A673 (cell line): Measurements from ENCODE around the gene DBF4.

Source experiments
- CTCF ChIP-seq: fragments of 300-800, 200-600 bp; sonication (generic); conservative IDR thresholded peaks from 2 replicates; pipeline ENCODE4 v1.5.1; 2017; ENCODE audit warnings: low read depth, mild to moderate bottlenecking, antibody characterized with exemption, low read length, moderate library complexity, mixed read lengths
- EZH2 ChIP-seq: fragments of 200-600 bp; sonication (generic); IDR thresholded peaks from 2 replicates; pipeline ENCODE4 v1.6.1; 2017; ENCODE audit warnings: borderline replicate concordance, low read depth, mild to moderate bottlenecking, mixed read lengths, antibody characterized with exemption, low read length; ENCODE audit not compliant: poor library complexity, severe bottlenecking

GRCh38 chr7:87878208-87878735 is 2.0 kb downstream of the DBF4 start:
- no peak for TF ChIP-seq EZH2
- TF ChIP-seq CTCF, result no peak
